ENCODE results near the gene PRKCI.
A peak's percentile ranks its signal among the peaks of the same experiment; 100 is the strongest.
"Not testable (repeated sequence)": the region's sequence is repeated elsewhere in the genome, so short reads cannot be mapped to it uniquely, and the experiment has no call there.

Gene PRKCI

GRCh38 chr3:170221924-170222646 is at the start of gene PRKCI:
PRKCI (plus strand) TSS chr3:170222424; CDS start chr3:170222670, 246 bp downstream.
- DNase-seq, result peak; percentile 98

- DNase-seq, result no peak
Observed at GRCh38 chr3:170178651-170179050, 43.6 kb upstream of the PRKCI start.

GRCh38 chr3:170179432-170179831 is 42.8 kb upstream of the PRKCI start:
- DNase-seq, result no peak

- DNase-seq, result peak; percentile 14
Observed at GRCh38 chr3:170180079-170180907, 41.9 kb upstream of the PRKCI start.

- DNase-seq, result peak; percentile 93
Observed at GRCh38 chr3:170180908-170181885, 41.0 kb upstream of the PRKCI start, which contains the start of gene PHC3. PHC3 (minus strand) TSS chr3:170181733; CDS start chr3:170181715, 18 bp downstream.

GRCh38 chr3:170189398-170190256 is 32.6 kb upstream of the PRKCI start:
- DNase-seq, result no peak

- DNase-seq, result not testable (repeated sequence)
Observed at GRCh38 chr3:170195759-170196158, 26.5 kb upstream of the PRKCI start.

GRCh38 chr3:170196833-170197232 is 25.4 kb upstream of the PRKCI start:
- no peak for DNase-seq

GRCh38 chr3:170200987-170201386 is 21.2 kb upstream of the PRKCI start:
- DNase-seq, result no peak

GRCh38 chr3:170201527-170201926 is 20.7 kb upstream of the PRKCI start:
- DNase-seq, result no peak

- no peak for DNase-seq
Observed at GRCh38 chr3:170203457-170203856, 18.8 kb upstream of the PRKCI start.

GRCh38 chr3:170204023-170204472 is 18.2 kb upstream of the PRKCI start:
- DNase-seq, result no peak

- DNase-seq, result no peak
Observed at GRCh38 chr3:170204509-170204908, 17.7 kb upstream of the PRKCI start.

- DNase-seq, result no peak
Observed at GRCh38 chr3:170205302-170205701, 16.9 kb upstream of the PRKCI start.

- not testable (repeated sequence) for DNase-seq
Observed at GRCh38 chr3:170206164-170206762, 16.0 kb upstream of the PRKCI start.

- no peak for DNase-seq
Observed at GRCh38 chr3:170207717-170208116, 14.5 kb upstream of the PRKCI start.

- no peak for DNase-seq
Observed at GRCh38 chr3:170211668-170212067, 10.6 kb upstream of the PRKCI start.

- no peak for DNase-seq
Observed at GRCh38 chr3:170219850-170220249, 2.4 kb upstream of the PRKCI start.

GRCh38 chr3:170220871-170221270 is 1.4 kb upstream of the PRKCI start:
- DNase-seq, result peak; percentile 74

GRCh38 chr3:170222647-170223541 is 670 bp downstream of the PRKCI start:
- DNase-seq, result peak; percentile 39

Measured in EL (cell line).